K562 (cell line): ENCODE measurements around the gene NYAP1. TPM values are rescaled to one million over a fixed set of nuclear protein-coding genes. Genes with fewer than 3 reads are reported as not detected.
A peak's percentile ranks its signal among the peaks of the same experiment; 100 is the strongest.

ENCODE experiments used
- ATAC-seq: fragments of 200-7000 bp; cut with Tn5 transposase; 3 replicates; pipeline ENCODE4 v1.9.1; 2020; ENCODE audit warnings: moderate library complexity
- BruUV-seq: library from RNA; stranded (reverse); fragments of 400-500 nt; replicated peaks from 2 replicates; lab custom pipeline; 2021; lab: Mats Ljungman, UMichigan
- CTCF ChIA-PET: fragments of 300-600 bp; formaldehyde crosslinking; extraction: SDS; loops from one replicate; lab custom pipeline; 2021; ENCODE audit warnings: low intra/inter-chr PET ratio; lab: Yijun Ruan, JAX
- POLR2A ChIA-PET: fragments of 300-600, 350-650 bp; sonication (Branson Sonifier 250); formaldehyde crosslinking; extraction: SDS; loops from one replicate; lab custom pipeline; 2021; ENCODE audit warnings: antibody characterized with exemption, inconsistent platforms; lab: Yijun Ruan, JAX
- DNase-seq, 4 experiments: peaks; one replicate each; pipeline versions ENCODE4 v3.0.0 to v3.0.0-alpha.2; 2011 to 2018; ENCODE audit warnings: low spot score in 3 of 4, mixed read lengths in 3 of 4; ENCODE audit errors: extremely low read depth in 1 of 4
- FAIRE-seq: peaks from 2 replicates; lab custom pipeline; 2011; peaks lifted over from hg19 to GRCh38; lab: Jason Lieb, UNC
- H2AFZ ChIP-seq: 2 replicates; pipeline ENCODE4 v1.6.0; 2011; ENCODE audit warnings: low read depth, low read length, control low read depth, inconsistent platforms
- H3K27ac ChIP-seq: fragments of 200-600 bp; 3 replicates; pipeline ENCODE4 v1.8.0; 2011; ENCODE audit warnings: low read depth, mild to moderate bottlenecking, control low read depth, inconsistent platforms, low read length, moderate library complexity, mixed read lengths; ENCODE audit errors: extremely low read depth
- H3K27me3 ChIP-seq, 2 experiments: fragments of 300-600 bp in 1 of 2; 2 replicates in 1 of 2; 3 replicates in 1 of 2; pipeline versions ENCODE4 v1.6.0 to v1.8.0; 2011; ENCODE audit warnings: inconsistent platforms in 2 of 2, low read length in 2 of 2, mild to moderate bottlenecking in 1 of 2, mixed read lengths in 1 of 2, moderate library complexity in 1 of 2; ENCODE audit not compliant: control insufficient read depth in 2 of 2, insufficient read depth in 2 of 2
- H3K36me3 ChIP-seq: fragments of 300-600 bp; 3 replicates; pipeline ENCODE4 v1.8.0; 2011; ENCODE audit warnings: mild to moderate bottlenecking, low read length, inconsistent platforms; ENCODE audit not compliant: control insufficient read depth, insufficient read depth
- H3K4me1 ChIP-seq, 2 experiments: fragments of 200-600 bp in 1 of 2; replicated peaks in 1 of 2; 2 replicates in 1 of 2; 3 replicates in 1 of 2; pipeline versions ENCODE4 v1.5.1 to v1.8.0; 2011; ENCODE audit warnings: inconsistent platforms in 2 of 2, low read length in 2 of 2, mild to moderate bottlenecking in 1 of 2, mixed read lengths in 1 of 2, moderate library complexity in 1 of 2; ENCODE audit not compliant: control insufficient read depth in 2 of 2, insufficient read depth in 2 of 2
- H3K4me2 ChIP-seq: 2 replicates; pipeline ENCODE4 v1.6.1; 2011; ENCODE audit warnings: low read length, control low read depth, inconsistent platforms, mixed read lengths; ENCODE audit not compliant: insufficient read depth
- H3K4me3 ChIP-seq: fragments of 200-600 bp; sonication (generic), shearing (Covaris generic); 2 replicates; pipeline ENCODE4 v1.5.1; 2016; ENCODE audit warnings: control low read depth, inconsistent platforms
- H3K79me2 ChIP-seq: fragments of 200-600 bp; 3 replicates; pipeline ENCODE4 v1.8.0; 2011; ENCODE audit warnings: low read length, inconsistent platforms; ENCODE audit not compliant: control insufficient read depth, insufficient read depth
- H3K9ac ChIP-seq, 2 experiments: 2 replicates each; pipeline versions ENCODE4 v1.6.0 to v1.6.1; 2011; ENCODE audit warnings: low read depth in 2 of 2, low read length in 2 of 2, control low read depth in 1 of 2, inconsistent platforms in 1 of 2, mild to moderate bottlenecking in 1 of 2, mixed read lengths in 1 of 2; ENCODE audit not compliant: insufficient read depth in 1 of 2
- H3K9me1 ChIP-seq: one replicate; pipeline ENCODE4 v1.6.0; 2011; ENCODE audit warnings: inconsistent platforms, mild to moderate bottlenecking, low read length, moderate library complexity; ENCODE audit not compliant: control insufficient read depth, insufficient read depth
- H3K9me3 ChIP-seq: replicated peaks from 2 replicates; pipeline ENCODE4 v1.5.1; 2011; ENCODE audit warnings: low read depth, low read length, inconsistent platforms; ENCODE audit not compliant: control insufficient read depth, insufficient read depth
- H4K20me1 ChIP-seq: replicated peaks from 2 replicates; pipeline ENCODE4 v1.6.1; 2011; ENCODE audit warnings: low read length, inconsistent platforms, mixed read lengths; ENCODE audit not compliant: control insufficient read depth, insufficient read depth
- ATF1 ChIP-seq, 2 experiments: fragments of 450-650 bp in 1 of 2; IDR thresholded peaks; 2 replicates each; pipeline ENCODE4 v1.6.1; 2016; ENCODE audit warnings: missing compliant biosample characterization in 1 of 2, missing genetic modification characterization in 1 of 2
- CREB1 ChIP-seq, 2 experiments: sonication (generic) in 1 of 2; formaldehyde crosslinking in 1 of 2; IDR thresholded peaks; 2 replicates each; pipeline versions ENCODE4 v1.6.1 to v1.8.0; 2012 to 2022; ENCODE audit warnings: inconsistent platforms in 1 of 2, mild to moderate bottlenecking in 1 of 2, missing genetic modification reagents in 1 of 2, moderate library complexity in 1 of 2
- ELF1 ChIP-seq: fragments of 200-800 bp; sonication (Bioruptor generic); IDR thresholded peaks from 2 replicates; pipeline ENCODE4 v1.6.1; 2016; ENCODE audit warnings: missing genetic modification characterization, missing compliant biosample characterization
- FUS ChIP-seq: fragments of 200-400 bp; formaldehyde crosslinking; optimal IDR thresholded peaks from 2 replicates; pipeline ENCODE3; 2017; ENCODE audit warnings: low read depth, low read length
- HDAC1 ChIP-seq, 2 experiments: fragments of 450-650 bp; IDR thresholded peaks; 2 replicates each; pipeline ENCODE4 v1.6.1; 2016 to 2017; ENCODE audit warnings: inconsistent platforms in 1 of 2, mild to moderate bottlenecking in 1 of 2, moderate library complexity in 1 of 2
- JUNB ChIP-seq: fragments of 450-650 bp; formaldehyde crosslinking; conservative IDR thresholded peaks from 2 replicates; pipeline ENCODE4 v1.4.0; 2020; ENCODE audit warnings: mild to moderate bottlenecking
- RBM15 ChIP-seq: fragments of 200-400 bp; formaldehyde crosslinking; IDR thresholded peaks from 2 replicates; pipeline ENCODE4 v1.6.1; 2018; ENCODE audit warnings: mild to moderate bottlenecking, low read length, moderate library complexity; ENCODE audit not compliant: insufficient read depth
- RBM34 ChIP-seq: fragments of 200-400 bp; formaldehyde crosslinking; IDR thresholded peaks from 2 replicates; pipeline ENCODE4 v1.6.1; 2018; ENCODE audit warnings: low read length, borderline replicate concordance; ENCODE audit not compliant: insufficient read depth
- WGBS: fragments of 100-300 bp; shearing (Covaris generic); methylation state at CpG from one replicate; pipeline ENCODE4 v1.1.6; 2016; ENCODE audit warnings: low coverage, mixed read lengths; ENCODE audit not compliant: insufficient coverage; ENCODE audit errors: missing lambda C conversion rate; 5-methylcytosine and 5-hydroxymethylcytosine counted together
- in situ Hi-C: fragments of 300-500 bp; cut with MboI; formaldehyde crosslinking; loops from 4 replicates; pipeline ENCODE4 v1.15.0; 2018; ENCODE audit warnings: inconsistent platforms, mixed read lengths
- intact Hi-C: fragments of 100-400 bp; cut with micrococcal nuclease; formaldehyde crosslinking; loops from 2 replicates; pipeline ENCODE4 v1.14.2; 2022
- polyA plus RNA-seq, 8 experiments: library from polyadenylated mRNA; depleted of rRNA in 4 of 8; stranded (reverse) in 5 of 8; unstranded in 3 of 8; fragments of >200 nt; fragmentation: Nextera tagmentation in 2 of 8; fragmentation: Illumina TruSeq in 1 of 8; extraction: Ambion mirVana in 2 of 8; extraction: Trizol in 1 of 8; gene quantifications; 2 replicates each; pipeline versions ENCODE4 v1.2.1 to v1.2.3, GENCODE V29; 2011 to 2014; ENCODE audit warnings: inconsistent platforms in 1 of 8, missing spikeins in 1 of 8
- total RNA-seq, 7 experiments: library from RNA; depleted of rRNA in 6 of 7; stranded (reverse); fragments of >200 nt in 6 of 7; fragmentation: Illumina TruSeq in 2 of 7; extraction: Trizol in 2 of 7; gene quantifications; 2 replicates each; pipeline versions ENCODE4 v1.2.1 to v1.2.3, GENCODE V29; 2011 to 2021; ENCODE audit warnings: low replicate concordance in 1 of 7
- TF ChIP-seq, protein P1 (sequence below): fragments of 250-450 bp; sonication (Bioruptor Pico); IDR thresholded peaks from 2 replicates; pipeline ENCODE4 v1.4.0; 2020
- TF ChIP-seq, protein P2 (sequence below): IDR thresholded peaks from 2 replicates; pipeline ENCODE4 v1.6.1; 2014; ENCODE audit warnings: antibody characterized with exemption
- TF ChIP-seq, protein P3 (sequence below): sonication (generic); formaldehyde crosslinking; IDR thresholded peaks from 2 replicates; pipeline ENCODE4 v1.8.0; 2022; ENCODE audit warnings: mild to moderate bottlenecking, missing genetic modification reagents

NYAP1 gene
- total and polyA plus RNA-seq, 9 of the 15 experiments (the other 6 are each of a cell fraction or from before 2014, with no cell fraction given): 0.11 to 0.88 (median 0.22) TPM; not detected in 2

DNA sequence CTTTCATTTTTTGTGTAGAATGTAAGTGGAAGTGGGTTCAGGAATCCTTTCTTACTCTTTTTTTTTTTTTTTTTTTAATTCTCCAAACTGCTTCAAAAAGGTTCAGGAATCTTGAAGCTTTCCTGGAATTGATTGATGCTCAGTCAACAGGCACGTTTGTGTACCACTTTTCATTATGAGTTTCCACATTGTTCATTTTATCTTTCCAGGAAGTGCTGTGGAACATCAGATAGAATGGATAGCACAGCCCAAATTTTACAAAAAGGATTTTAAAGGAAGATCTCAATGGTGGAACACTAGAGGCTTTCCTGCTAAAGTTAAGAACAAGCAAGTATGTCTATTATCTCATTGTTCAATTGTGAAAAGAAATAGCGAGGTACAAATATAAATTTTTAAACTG lies 45.6 kb upstream of the NYAP1 start:
- ATAC-seq (no peak), FAIRE-seq (no peak), DNase-seq (no peak)
- intact Hi-C loops (no loop called here), in situ Hi-C loops (no loop called here)
- Histone ChIP-seq H3K4me1 (peaks cover 35 to 68% of the 10 kb centered on the region in 2 experiments), H3K27me3 (no peaks in the 10 kb centered on the region), H3K9me1 (no peaks in the 10 kb centered on the region), H3K4me3 (no peak overlapping the region), H3K4me2 (no peak overlapping the region), H3K9ac (peak overlapping the region in 1 of 2 experiments; percentile 72; a peak in 1 of 4 replicates), H3K36me3 (peaks cover 23% of the 10 kb centered on the region), H4K20me1 (0 out of 2 replicates have a peak, but pooled peaks cover 7% of the 10 kb centered on the region), H3K79me2 (peaks cover 34% of the 10 kb centered on the region), H3K9me3 (no peaks in the 10 kb centered on the region), H2AFZ (peak overlapping the region; percentile 61), H3K27ac (peak overlapping the region; percentile 96; the same call in 2 of the 3 replicates)
- ChIA-PET CTCF (interaction anchor here (0.6 kb wide), 1 partner anchor 678 kb away, joined by 8 read pairs; no protein-coding TSS in a partner anchor), POLR2A (interaction anchor here (0.6 to 4.3 kb wide), 3 partner anchors 9 to 312 kb away, joined by 3 to 44 read pairs (median 4); partner anchors contain the start of genes MBLAC1, MEPCE and ZCWPW1)
- no TSS peak for BruUV-seq
- 33% methylated on average over 2 of the region's 2 CpGs for WGBS
- TF ChIP-seq HDAC1 (IDR thresholded peaks at IDR 0.05) (no peak), ELF1 (tag) (peak; percentile 59), CREB1 (IDR thresholded peaks at IDR 0.05) (no peak), CREB1 (CRISPR knock-in tag; IDR thresholded peaks at IDR 0.05) (no peak), RBM34 (no peak), FUS (no peak), ATF1 (CRISPR knock-in tag; IDR thresholded peaks at IDR 0.05) (no peak), ATF1 (tag; IDR thresholded peaks at IDR 0.05) (no peak), RBM15 (no peak), JUNB (CRISPR knock-in tag) (no peak)
- TF ChIP-seq, protein P1, sequence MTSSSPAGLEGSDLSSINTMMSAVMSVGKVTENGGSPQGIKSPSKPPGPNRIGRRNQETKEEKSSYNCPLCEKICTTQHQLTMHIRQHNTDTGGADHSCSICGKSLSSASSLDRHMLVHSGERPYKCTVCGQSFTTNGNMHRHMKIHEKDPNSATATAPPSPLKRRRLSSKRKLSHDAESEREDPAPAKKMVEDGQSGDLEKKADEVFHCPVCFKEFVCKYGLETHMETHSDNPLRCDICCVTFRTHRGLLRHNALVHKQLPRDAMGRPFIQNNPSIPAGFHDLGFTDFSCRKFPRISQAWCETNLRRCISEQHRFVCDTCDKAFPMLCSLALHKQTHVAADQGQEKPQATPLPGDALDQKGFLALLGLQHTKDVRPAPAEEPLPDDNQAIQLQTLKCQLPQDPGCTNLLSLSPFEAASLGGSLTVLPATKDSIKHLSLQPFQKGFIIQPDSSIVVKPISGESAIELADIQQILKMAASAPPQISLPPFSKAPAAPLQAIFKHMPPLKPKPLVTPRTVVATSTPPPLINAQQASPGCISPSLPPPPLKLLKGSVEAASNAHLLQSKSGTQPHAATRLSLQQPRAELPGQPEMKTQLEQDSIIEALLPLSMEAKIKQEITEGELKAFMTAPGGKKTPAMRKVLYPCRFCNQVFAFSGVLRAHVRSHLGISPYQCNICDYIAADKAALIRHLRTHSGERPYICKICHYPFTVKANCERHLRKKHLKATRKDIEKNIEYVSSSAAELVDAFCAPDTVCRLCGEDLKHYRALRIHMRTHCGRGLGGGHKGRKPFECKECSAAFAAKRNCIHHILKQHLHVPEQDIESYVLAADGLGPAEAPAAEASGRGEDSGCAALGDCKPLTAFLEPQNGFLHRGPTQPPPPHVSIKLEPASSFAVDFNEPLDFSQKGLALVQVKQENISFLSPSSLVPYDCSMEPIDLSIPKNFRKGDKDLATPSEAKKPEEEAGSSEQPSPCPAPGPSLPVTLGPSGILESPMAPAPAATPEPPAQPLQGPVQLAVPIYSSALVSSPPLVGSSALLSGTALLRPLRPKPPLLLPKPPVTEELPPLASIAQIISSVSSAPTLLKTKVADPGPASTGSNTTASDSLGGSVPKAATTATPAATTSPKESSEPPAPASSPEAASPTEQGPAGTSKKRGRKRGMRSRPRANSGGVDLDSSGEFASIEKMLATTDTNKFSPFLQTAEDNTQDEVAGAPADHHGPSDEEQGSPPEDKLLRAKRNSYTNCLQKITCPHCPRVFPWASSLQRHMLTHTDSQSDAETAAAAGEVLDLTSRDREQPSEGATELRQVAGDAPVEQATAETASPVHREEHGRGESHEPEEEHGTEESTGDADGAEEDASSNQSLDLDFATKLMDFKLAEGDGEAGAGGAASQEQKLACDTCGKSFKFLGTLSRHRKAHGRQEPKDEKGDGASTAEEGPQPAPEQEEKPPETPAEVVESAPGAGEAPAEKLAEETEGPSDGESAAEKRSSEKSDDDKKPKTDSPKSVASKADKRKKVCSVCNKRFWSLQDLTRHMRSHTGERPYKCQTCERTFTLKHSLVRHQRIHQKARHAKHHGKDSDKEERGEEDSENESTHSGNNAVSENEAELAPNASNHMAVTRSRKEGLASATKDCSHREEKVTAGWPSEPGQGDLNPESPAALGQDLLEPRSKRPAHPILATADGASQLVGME: no peak
- TF ChIP-seq, protein P2, sequence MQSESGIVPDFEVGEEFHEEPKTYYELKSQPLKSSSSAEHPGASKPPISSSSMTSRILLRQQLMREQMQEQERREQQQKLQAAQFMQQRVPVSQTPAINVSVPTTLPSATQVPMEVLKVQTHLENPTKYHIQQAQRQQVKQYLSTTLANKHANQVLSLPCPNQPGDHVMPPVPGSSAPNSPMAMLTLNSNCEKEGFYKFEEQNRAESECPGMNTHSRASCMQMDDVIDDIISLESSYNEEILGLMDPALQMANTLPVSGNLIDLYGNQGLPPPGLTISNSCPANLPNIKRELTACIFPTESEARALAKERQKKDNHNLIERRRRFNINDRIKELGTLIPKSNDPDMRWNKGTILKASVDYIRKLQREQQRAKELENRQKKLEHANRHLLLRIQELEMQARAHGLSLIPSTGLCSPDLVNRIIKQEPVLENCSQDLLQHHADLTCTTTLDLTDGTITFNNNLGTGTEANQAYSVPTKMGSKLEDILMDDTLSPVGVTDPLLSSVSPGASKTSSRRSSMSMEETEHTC: no peak
- TF ChIP-seq, protein P3, sequence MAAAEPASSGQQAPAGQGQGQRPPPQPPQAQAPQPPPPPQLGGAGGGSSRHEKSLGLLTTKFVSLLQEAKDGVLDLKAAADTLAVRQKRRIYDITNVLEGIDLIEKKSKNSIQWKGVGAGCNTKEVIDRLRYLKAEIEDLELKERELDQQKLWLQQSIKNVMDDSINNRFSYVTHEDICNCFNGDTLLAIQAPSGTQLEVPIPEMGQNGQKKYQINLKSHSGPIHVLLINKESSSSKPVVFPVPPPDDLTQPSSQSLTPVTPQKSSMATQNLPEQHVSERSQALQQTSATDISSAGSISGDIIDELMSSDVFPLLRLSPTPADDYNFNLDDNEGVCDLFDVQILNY (CRISPR knock-in tag): no peak
